GM23338 (cell line): ENCODE data around the gene C22orf42.
"Not testable (repeated sequence)": the region's sequence is repeated elsewhere in the genome, so short reads cannot be mapped to it uniquely, and the experiment has no call there.

Experiments
- CREB1 ChIP-seq: fragments of 250-450 bp; sonication (Bioruptor Pico); IDR thresholded peaks from 2 replicates; pipeline ENCODE4 v1.5.0; 2020; ENCODE audit warnings: low read depth, mild to moderate bottlenecking, moderate library complexity
- ETS1 ChIP-seq: IDR thresholded peaks from 2 replicates; pipeline ENCODE4 v1.6.1; 2016; ENCODE audit warnings: antibody characterized with exemption
- EZH2 ChIP-seq: fragments of 200-600 bp; sonication (generic); IDR thresholded peaks from one replicate; pipeline ENCODE4 v1.8.0; 2017; ENCODE audit warnings: antibody characterized with exemption, mild to moderate bottlenecking, low read depth; ENCODE audit not compliant: unreplicated experiment
- EZH2phosphoT487 ChIP-seq: fragments of 200-600 bp; sonication (generic); IDR thresholded peaks from one replicate; pipeline ENCODE4 v1.8.1; 2018; ENCODE audit warnings: antibody characterized with exemption; ENCODE audit not compliant: unreplicated experiment
- NANOG ChIP-seq: IDR thresholded peaks from 2 replicates; pipeline ENCODE4 v1.6.1; 2016; ENCODE audit warnings: antibody characterized with exemption, borderline replicate concordance
- POLR2AphosphoS5 ChIP-seq: IDR thresholded peaks from 2 replicates; pipeline ENCODE4 v1.6.1; 2016; ENCODE audit warnings: antibody characterized with exemption, low read depth
- REST ChIP-seq: IDR thresholded peaks from one replicate; pipeline ENCODE4 v1.6.1; 2018; ENCODE audit warnings: antibody characterized with exemption; ENCODE audit not compliant: unreplicated experiment
- TF ChIP-seq, protein P1 (sequence below), 2 experiments: fragments of 200-600 bp in 1 of 2; sonication (generic) in 1 of 2; conservative IDR thresholded peaks; 2 replicates each; pipeline versions ENCODE4 v1.5.1 to v1.6.1; 2016 to 2017; ENCODE audit warnings: antibody characterized with exemption in 2 of 2, low read depth in 2 of 2, mild to moderate bottlenecking in 2 of 2, moderate library complexity in 1 of 2

- TF ChIP-seq, protein P1, sequence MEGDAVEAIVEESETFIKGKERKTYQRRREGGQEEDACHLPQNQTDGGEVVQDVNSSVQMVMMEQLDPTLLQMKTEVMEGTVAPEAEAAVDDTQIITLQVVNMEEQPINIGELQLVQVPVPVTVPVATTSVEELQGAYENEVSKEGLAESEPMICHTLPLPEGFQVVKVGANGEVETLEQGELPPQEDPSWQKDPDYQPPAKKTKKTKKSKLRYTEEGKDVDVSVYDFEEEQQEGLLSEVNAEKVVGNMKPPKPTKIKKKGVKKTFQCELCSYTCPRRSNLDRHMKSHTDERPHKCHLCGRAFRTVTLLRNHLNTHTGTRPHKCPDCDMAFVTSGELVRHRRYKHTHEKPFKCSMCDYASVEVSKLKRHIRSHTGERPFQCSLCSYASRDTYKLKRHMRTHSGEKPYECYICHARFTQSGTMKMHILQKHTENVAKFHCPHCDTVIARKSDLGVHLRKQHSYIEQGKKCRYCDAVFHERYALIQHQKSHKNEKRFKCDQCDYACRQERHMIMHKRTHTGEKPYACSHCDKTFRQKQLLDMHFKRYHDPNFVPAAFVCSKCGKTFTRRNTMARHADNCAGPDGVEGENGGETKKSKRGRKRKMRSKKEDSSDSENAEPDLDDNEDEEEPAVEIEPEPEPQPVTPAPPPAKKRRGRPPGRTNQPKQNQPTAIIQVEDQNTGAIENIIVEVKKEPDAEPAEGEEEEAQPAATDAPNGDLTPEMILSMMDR (conservative IDR thresholded peaks at IDR 0.05; ENCODE audit: low read depth in 2 of 2) = not testable (repeated sequence)
- not testable (repeated sequence) for TF ChIP-seq EZH2; POLR2AphosphoS5; REST; EZH2phosphoT487; CREB1 (CRISPR knock-in tag); NANOG; ETS1
Observed at GRCh38 chr22:32150647-32151046, 8.5 kb downstream of the C22orf42 start.
